Measurements from ENCODE around the gene SMPD2. TPM values are rescaled to one million over a fixed set of nuclear protein-coding genes. Genes with fewer than 3 reads are reported as not detected.

Gene SMPD2
- polyA plus RNA-seq, 1 experiment: 4.5 TPM

GRCh38 chr6:109465772-109466171, 25.2 kb downstream of the SMPD2 start:
- Histone ChIP-seq H3K27me3 (ENCODE audit: control insufficient read depth, insufficient read depth, low read length) (no peaks in the 10 kb centered on the region), H3K4me3 (ENCODE audit: low read depth, low read length) (no peak overlapping the region), H3K27ac (ENCODE audit: low read depth, low read length) (no peak overlapping the region), H3K9me3 (ENCODE audit: control insufficient read depth, insufficient read depth, low read length) (no peaks in the 10 kb centered on the region)
- ChIA-PET CTCF (no interaction called here), POLR2A (no interaction called here)
- no peak for DNase-seq (ENCODE audit: low read depth, low spot score)
- TF ChIP-seq, protein P1, sequence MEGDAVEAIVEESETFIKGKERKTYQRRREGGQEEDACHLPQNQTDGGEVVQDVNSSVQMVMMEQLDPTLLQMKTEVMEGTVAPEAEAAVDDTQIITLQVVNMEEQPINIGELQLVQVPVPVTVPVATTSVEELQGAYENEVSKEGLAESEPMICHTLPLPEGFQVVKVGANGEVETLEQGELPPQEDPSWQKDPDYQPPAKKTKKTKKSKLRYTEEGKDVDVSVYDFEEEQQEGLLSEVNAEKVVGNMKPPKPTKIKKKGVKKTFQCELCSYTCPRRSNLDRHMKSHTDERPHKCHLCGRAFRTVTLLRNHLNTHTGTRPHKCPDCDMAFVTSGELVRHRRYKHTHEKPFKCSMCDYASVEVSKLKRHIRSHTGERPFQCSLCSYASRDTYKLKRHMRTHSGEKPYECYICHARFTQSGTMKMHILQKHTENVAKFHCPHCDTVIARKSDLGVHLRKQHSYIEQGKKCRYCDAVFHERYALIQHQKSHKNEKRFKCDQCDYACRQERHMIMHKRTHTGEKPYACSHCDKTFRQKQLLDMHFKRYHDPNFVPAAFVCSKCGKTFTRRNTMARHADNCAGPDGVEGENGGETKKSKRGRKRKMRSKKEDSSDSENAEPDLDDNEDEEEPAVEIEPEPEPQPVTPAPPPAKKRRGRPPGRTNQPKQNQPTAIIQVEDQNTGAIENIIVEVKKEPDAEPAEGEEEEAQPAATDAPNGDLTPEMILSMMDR (IDR thresholded peaks at IDR 0.05; ENCODE audit: low read depth, low read length): no peak

- Histone ChIP-seq H3K27ac (ENCODE audit: low read depth, low read length) (no peak overlapping the region), H3K27me3 (ENCODE audit: control insufficient read depth, insufficient read depth, low read length) (no peaks in the 10 kb centered on the region), H3K4me3 (ENCODE audit: low read depth, low read length) (no peak overlapping the region), H3K9me3 (ENCODE audit: control insufficient read depth, insufficient read depth, low read length) (no peaks in the 10 kb centered on the region)
- ChIA-PET CTCF (no interaction called here), POLR2A (no interaction called here)
- no peak for DNase-seq (ENCODE audit: low read depth, low spot score)
- TF ChIP-seq, protein P1 (IDR thresholded peaks at IDR 0.05; ENCODE audit: low read depth, low read length): no peak
Measured at GRCh38 chr6:109466212-109466923, 25.8 kb downstream of the SMPD2 start.

DNA sequence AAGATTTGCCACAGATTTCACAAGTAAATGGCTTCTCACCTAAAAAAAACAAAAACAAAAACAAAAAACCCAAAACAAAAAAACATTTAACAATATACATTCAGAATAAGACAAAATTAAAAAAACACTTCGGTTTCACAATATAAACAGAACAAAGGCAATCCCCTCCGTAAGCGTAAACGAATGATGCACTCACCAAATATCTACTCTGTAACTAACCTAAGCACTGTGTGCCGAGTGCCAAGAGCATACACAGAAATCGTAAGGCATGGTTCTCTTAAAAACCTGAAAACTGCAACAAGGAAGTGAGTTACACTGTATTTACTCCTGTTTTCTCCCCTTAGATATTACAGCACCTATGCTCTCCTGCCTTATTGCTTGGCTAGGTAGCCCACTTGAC, 27.2 kb downstream of the SMPD2 start:
- no peaks in the 10 kb centered on the region for H3K9me3 ChIP-seq (ENCODE audit: control insufficient read depth, insufficient read depth, low read length)
- DNase-seq (ENCODE audit: low read depth, low spot score): no peak
- no peaks in the 10 kb centered on the region for H3K27me3 ChIP-seq (ENCODE audit: control insufficient read depth, insufficient read depth, low read length)
- no peak overlapping the region for H3K4me3 ChIP-seq (ENCODE audit: low read depth, low read length)
- POLR2A ChIA-PET: no interaction called here
- CTCF ChIA-PET: no interaction called here
- TF ChIP-seq, protein P1 (IDR thresholded peaks at IDR 0.05; ENCODE audit: low read depth, low read length): no peak
- H3K27ac ChIP-seq (ENCODE audit: low read depth, low read length): no peak overlapping the region

GRCh38 chr6:109469591-109470189, 29.2 kb downstream of the SMPD2 start:
- no peaks in the 10 kb centered on the region for H3K9me3 ChIP-seq (ENCODE audit: control insufficient read depth, insufficient read depth, low read length)
- TF ChIP-seq, protein P1 (IDR thresholded peaks at IDR 0.05; ENCODE audit: low read depth, low read length): no peak
- no peak overlapping the region for H3K4me3 ChIP-seq (ENCODE audit: low read depth, low read length)
- no peak overlapping the region for H3K27ac ChIP-seq (ENCODE audit: low read depth, low read length)
- H3K27me3 ChIP-seq (ENCODE audit: control insufficient read depth, insufficient read depth, low read length): no peaks in the 10 kb centered on the region
- ChIA-PET POLR2A (no interaction called here), CTCF (interaction anchor here (0.9 kb wide), 1 partner anchor 29 kb away, joined by 4 read pairs; the partner anchor contains the start of genes PPIL6 and SMPD2)
- no peak for DNase-seq (ENCODE audit: low read depth, low spot score)

GRCh38 chr6:109471105-109471810, 30.7 kb downstream of the SMPD2 start:
- POLR2A ChIA-PET: no interaction called here
- no peak overlapping the region for H3K27ac ChIP-seq (ENCODE audit: low read depth, low read length)
- DNase-seq (ENCODE audit: low read depth, low spot score): no peak
- CTCF ChIA-PET: no interaction called here
- TF ChIP-seq, protein P1 (IDR thresholded peaks at IDR 0.05; ENCODE audit: low read depth, low read length): no peak
- no peaks in the 10 kb centered on the region for H3K27me3 ChIP-seq (ENCODE audit: control insufficient read depth, insufficient read depth, low read length)
- H3K9me3 ChIP-seq (ENCODE audit: control insufficient read depth, insufficient read depth, low read length): no peaks in the 10 kb centered on the region
- H3K4me3 ChIP-seq (ENCODE audit: low read depth, low read length): no peak overlapping the region
